K562 (cell line): ENCODE measurements around the gene ADGRB3. TPM values are rescaled to one million over a fixed set of nuclear protein-coding genes. Genes with fewer than 3 reads are reported as not detected.

Source experiments
- AFF1 ChIP-seq, 2 experiments: fragments of 450-650 bp; IDR thresholded peaks; 2 replicates each; pipeline ENCODE4 v1.6.1; 2018; ENCODE audit warnings: mild to moderate bottlenecking in 2 of 2, low read depth in 1 of 2; ENCODE audit not compliant: partially characterized antibody in 2 of 2
- BRD4 ChIP-seq: fragments of 200-600 bp; sonication (generic); IDR thresholded peaks from 2 replicates; pipeline ENCODE4 v1.6.1; 2017; ENCODE audit warnings: inconsistent platforms
- CAMTA2 ChIP-seq: fragments of 250-450 bp; sonication (Bioruptor Pico); conservative IDR thresholded peaks from 2 replicates; pipeline ENCODE4 v1.5.1; 2022
- CC2D1A ChIP-seq: fragments of 450-650 bp; IDR thresholded peaks from 2 replicates; pipeline ENCODE4 v1.6.1; 2017; ENCODE audit warnings: mild to moderate bottlenecking
- HMBOX1 ChIP-seq: sonication (generic); IDR thresholded peaks from 2 replicates; pipeline ENCODE4 v1.6.1; 2016
- RAD21 ChIP-seq, 2 experiments: fragments of 250-450 bp in 1 of 2; fragments of 450-650 bp in 1 of 2; sonication (Bioruptor Pico) in 1 of 2; formaldehyde crosslinking in 1 of 2; IDR thresholded peaks in 1 of 2; conservative IDR thresholded peaks in 1 of 2; 2 replicates each; pipeline versions ENCODE4 v1.4.0 to v1.8.0; 2020 to 2022; ENCODE audit warnings: mild to moderate bottlenecking in 2 of 2, moderate library complexity in 1 of 2
- REST ChIP-seq, 2 experiments: fragments of 450-650 bp; formaldehyde crosslinking in 1 of 2; IDR thresholded peaks; 2 replicates each; pipeline versions ENCODE4 v1.4.0 to v1.6.1; 2014 to 2020; ENCODE audit warnings: mild to moderate bottlenecking in 2 of 2, borderline replicate concordance in 1 of 2, low read depth in 1 of 2
- SMARCA4 ChIP-seq: fragments of 450-650 bp; IDR thresholded peaks from 2 replicates; pipeline ENCODE4 v1.6.1; 2016
- SMC3 ChIP-seq: conservative IDR thresholded peaks from 2 replicates; pipeline ENCODE4 v1.6.1; 2011; ENCODE audit warnings: low read depth, low read length, improper control_type of control experiment; ENCODE audit not compliant: insufficient read depth
- ZFP30 ChIP-seq: fragments of 250-450 bp; sonication (Bioruptor Pico); IDR thresholded peaks from 2 replicates; pipeline ENCODE4 v1.8.0; 2022; ENCODE audit warnings: moderate library complexity, mild to moderate bottlenecking, inconsistent platforms, borderline replicate concordance
- ZNF668 ChIP-seq: fragments of 250-450 bp; sonication (Bioruptor Pico); IDR thresholded peaks from 2 replicates; pipeline ENCODE4 v1.8.0; 2022; ENCODE audit warnings: mild to moderate bottlenecking, inconsistent platforms
- polyA plus RNA-seq, 8 experiments: library from polyadenylated mRNA; depleted of rRNA in 4 of 8; stranded (reverse) in 5 of 8; unstranded in 3 of 8; fragments of >200 nt; fragmentation: Nextera tagmentation in 2 of 8; fragmentation: Illumina TruSeq in 1 of 8; extraction: Ambion mirVana in 2 of 8; extraction: Trizol in 1 of 8; gene quantifications; 2 replicates each; pipeline versions ENCODE4 v1.2.1 to v1.2.3, GENCODE V29; 2011 to 2014; ENCODE audit warnings: inconsistent platforms in 1 of 8, missing spikeins in 1 of 8
- total RNA-seq, 7 experiments: library from RNA; depleted of rRNA in 6 of 7; stranded (reverse); fragments of >200 nt in 6 of 7; fragmentation: Illumina TruSeq in 2 of 7; extraction: Trizol in 2 of 7; gene quantifications; 2 replicates each; pipeline versions ENCODE4 v1.2.1 to v1.2.3, GENCODE V29; 2011 to 2021; ENCODE audit warnings: low replicate concordance in 1 of 7

Gene ADGRB3
- total and polyA plus RNA-seq, 9 of the 15 experiments (the other 6 are each of a cell fraction or from before 2014, with no cell fraction given) = 0.90 to 7.8 (median 2.4) TPM

- TF ChIP-seq SMC3 (peak; percentile 91), RAD21 (CRISPR knock-in tag; conservative IDR thresholded peaks at IDR 0.05 in 1 of 2, IDR thresholded peaks at IDR 0.05 in 1 of 2) (peak; percentile 97), SMARCA4 (no peak), CAMTA2 (no peak), CC2D1A (peak; percentile 78), REST (IDR thresholded peaks at IDR 0.05; ENCODE audit: borderline replicate concordance) (peak; percentile 88), REST (CRISPR knock-in tag; IDR thresholded peaks at IDR 0.05; ENCODE audit: low read depth) (no peak), ZFP30 (CRISPR knock-in tag) (no peak), ZNF668 (no peak), HMBOX1 (peak; percentile 44; the same call in 1 of the 2 replicates), AFF1 (IDR thresholded peaks at IDR 0.05; ENCODE audit: low read depth in 1 of 2, partially characterized antibody in 2 of 2) (peak in 1 of 2 experiments; percentile 41), BRD4 (no peak)
These were observed 143.4 kb downstream of the ADGRB3 start (continued) for GRCh38 chr6:68778356-68779020.
